GM12872 (cell line): ENCODE data around the gene MPDU1.

Experiments
- TF ChIP-seq, protein P1 (sequence below): IDR thresholded peaks from 3 replicates; pipeline ENCODE4 v1.5.1; 2011; ENCODE audit warnings: low read depth, mild to moderate bottlenecking, low read length, moderate library complexity; ENCODE audit not compliant: insufficient read depth

Gene MPDU1

GRCh38 chr17:7579001-7579833 is 4.4 kb upstream of the MPDU1 start, which contains the start of gene CD68:
TSS of gene CD68 (plus strand) at chr17:7579638. CDS start at chr17:7579678, 40 bp downstream.
- TF ChIP-seq, protein P1, sequence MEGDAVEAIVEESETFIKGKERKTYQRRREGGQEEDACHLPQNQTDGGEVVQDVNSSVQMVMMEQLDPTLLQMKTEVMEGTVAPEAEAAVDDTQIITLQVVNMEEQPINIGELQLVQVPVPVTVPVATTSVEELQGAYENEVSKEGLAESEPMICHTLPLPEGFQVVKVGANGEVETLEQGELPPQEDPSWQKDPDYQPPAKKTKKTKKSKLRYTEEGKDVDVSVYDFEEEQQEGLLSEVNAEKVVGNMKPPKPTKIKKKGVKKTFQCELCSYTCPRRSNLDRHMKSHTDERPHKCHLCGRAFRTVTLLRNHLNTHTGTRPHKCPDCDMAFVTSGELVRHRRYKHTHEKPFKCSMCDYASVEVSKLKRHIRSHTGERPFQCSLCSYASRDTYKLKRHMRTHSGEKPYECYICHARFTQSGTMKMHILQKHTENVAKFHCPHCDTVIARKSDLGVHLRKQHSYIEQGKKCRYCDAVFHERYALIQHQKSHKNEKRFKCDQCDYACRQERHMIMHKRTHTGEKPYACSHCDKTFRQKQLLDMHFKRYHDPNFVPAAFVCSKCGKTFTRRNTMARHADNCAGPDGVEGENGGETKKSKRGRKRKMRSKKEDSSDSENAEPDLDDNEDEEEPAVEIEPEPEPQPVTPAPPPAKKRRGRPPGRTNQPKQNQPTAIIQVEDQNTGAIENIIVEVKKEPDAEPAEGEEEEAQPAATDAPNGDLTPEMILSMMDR, result no peak

DNA sequence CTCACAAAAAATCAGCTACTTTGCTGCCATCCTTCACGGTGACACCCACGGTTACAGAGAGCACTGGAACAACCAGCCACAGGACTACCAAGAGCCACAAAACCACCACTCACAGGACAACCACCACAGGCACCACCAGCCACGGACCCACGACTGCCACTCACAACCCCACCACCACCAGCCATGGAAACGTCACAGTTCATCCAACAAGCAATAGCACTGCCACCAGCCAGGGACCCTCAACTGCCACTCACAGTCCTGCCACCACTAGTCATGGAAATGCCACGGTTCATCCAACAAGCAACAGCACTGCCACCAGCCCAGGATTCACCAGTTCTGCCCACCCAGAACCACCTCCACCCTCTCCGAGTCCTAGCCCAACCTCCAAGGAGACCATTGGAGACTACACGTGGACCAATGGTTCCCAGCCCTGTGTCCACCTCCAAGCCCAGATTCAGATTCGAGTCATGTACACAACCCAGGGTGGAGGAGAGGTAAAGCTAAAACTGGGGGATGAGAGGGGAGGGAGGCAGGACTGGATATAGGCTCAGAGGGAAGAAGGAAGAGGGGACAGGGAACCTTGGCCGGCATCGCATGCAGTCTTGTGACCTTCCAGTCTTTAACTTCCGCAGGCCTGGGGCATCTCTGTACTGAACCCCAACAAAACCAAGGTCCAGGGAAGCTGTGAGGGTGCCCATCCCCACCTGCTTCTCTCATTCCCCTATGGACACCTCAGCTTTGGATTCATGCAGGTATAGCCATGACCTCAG is 3.6 kb upstream of the MPDU1 start:
- TF ChIP-seq, protein P1, result no peak

DNA sequence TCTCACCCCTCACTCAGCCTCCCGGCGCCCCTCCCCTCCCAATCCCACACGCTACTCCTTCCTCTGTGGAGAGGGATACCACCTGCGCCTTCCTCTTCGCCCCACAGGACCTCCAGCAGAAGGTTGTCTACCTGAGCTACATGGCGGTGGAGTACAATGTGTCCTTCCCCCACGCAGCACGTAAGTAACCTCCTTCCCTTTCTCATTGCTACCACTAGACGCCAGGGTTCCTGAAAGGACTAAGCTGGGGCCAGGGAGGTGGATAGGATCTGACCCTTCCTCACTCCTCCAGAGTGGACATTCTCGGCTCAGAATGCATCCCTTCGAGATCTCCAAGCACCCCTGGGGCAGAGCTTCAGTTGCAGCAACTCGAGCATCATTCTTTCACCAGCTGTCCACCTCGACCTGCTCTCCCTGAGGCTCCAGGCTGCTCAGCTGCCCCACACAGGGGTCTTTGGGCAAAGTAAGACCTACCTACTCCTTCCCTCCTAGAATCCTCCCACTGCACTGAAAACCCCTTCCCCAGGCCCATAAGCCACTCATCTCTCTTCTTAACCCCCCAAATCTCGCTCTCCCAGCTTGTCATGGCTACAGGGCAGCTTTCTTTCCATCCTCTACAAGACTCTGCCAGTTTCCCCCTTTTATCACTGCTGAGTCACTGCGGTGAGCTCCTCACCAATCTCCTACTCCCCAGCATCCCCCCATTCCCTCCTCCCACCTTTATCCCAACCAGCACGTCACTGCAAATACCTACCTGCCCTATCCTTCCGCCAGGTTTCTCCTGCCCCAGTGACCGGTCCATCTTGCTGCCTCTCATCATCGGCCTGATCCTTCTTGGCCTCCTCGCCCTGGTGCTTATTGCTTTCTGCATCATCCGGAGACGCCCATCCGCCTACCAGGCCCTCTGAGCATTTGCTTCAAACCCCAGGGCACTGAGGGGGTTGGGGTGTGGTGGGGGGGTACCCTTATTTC is 2.8 kb upstream of the MPDU1 start:
- TF ChIP-seq, protein P1, result no peak

- TF ChIP-seq, protein P1, result no peak
Observed at GRCh38 chr17:7582396-7583252, 1.0 kb upstream of the MPDU1 start.

DNA sequence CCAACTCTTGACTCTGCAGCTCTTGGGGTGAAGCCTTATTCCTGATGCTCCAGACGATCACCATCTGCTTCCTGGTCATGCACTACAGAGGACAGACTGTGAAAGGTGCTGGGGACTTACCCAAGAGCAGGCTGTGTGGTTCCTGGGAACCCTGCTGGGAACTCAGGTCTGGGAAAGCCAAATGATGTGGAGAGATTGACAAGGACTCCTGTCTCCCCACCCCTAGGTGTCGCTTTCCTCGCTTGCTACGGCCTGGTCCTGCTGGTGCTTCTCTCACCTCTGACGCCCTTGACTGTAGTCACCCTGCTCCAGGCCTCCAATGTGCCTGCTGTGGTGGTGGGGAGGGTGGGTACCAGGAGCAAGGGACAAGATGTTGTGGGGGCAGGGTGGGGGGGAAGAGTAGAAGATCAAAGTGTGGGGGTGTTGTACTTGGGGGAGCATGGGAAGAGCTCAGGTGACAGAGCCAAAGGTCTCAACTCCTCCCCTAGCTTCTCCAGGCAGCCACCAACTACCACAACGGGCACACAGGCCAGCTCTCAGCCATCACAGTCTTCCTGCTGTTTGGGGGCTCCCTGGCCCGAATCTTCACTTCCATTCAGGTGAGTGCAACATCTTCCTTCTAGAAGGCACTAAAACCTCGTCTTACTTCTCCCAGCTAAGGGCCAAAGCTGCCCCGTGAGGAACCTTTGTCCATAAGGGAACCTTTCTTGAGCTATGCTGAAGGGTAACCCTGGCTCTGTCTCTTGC is 3.2 kb downstream of the MPDU1 start:
- TF ChIP-seq, protein P1, result peak; percentile 69
